Ishikawa (cell line): ENCODE measurements around the gene GPC6.

Experiments used
- RAD21 ChIP-seq: IDR thresholded peaks from 2 replicates; pipeline ENCODE4 v1.6.1; 2012; ENCODE audit warnings: low read depth
- YY1 ChIP-seq: IDR thresholded peaks from 2 replicates; pipeline ENCODE4 v1.6.1; 2012; ENCODE audit warnings: low read depth

DNA sequence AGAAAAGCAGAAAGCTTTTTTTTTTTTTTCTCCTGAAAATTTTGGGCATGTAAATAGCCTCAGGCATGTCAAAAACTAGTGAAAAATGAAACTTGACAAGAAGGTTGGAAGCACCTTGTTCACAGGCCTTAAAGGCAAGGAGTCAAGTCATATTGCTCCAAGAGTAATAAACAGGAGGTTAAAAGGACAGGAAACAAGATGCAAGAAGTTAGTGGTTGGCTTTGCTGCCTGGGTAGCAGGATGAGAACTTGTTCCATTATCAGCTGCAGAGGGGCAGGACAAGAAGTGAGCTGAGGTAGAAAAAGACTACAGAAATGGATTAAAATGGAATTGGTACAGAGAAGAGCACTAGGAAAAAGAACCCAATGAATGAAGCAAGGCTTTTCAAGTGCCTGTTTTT lies 1010.3 kb downstream of the GPC6 start:
- TF ChIP-seq YY1, result no peak
- TF ChIP-seq RAD21, result no peak
